HL-60 (cell line): ENCODE measurements around the gene RSF1.

Source experiments
- GABPA ChIP-seq: IDR thresholded peaks from 2 replicates; pipeline ENCODE4 v1.6.1; 2012; ENCODE audit warnings: low read depth
- POLR2AphosphoS5 ChIP-seq: IDR thresholded peaks from 2 replicates; pipeline ENCODE4 v1.6.1; 2012; ENCODE audit warnings: low read depth
- SPI1 ChIP-seq: IDR thresholded peaks from 2 replicates; pipeline ENCODE4 v1.6.1; 2012; ENCODE audit warnings: low read depth, mild to moderate bottlenecking, borderline replicate concordance
- TF ChIP-seq, protein P1 (sequence below): IDR thresholded peaks from one replicate; pipeline ENCODE4 v1.5.1; 2011; ENCODE audit warnings: low read length, control low read depth, inconsistent platforms; ENCODE audit not compliant: insufficient read depth
- TF ChIP-seq, protein P2 (sequence below): IDR thresholded peaks from 2 replicates; pipeline ENCODE4 v1.6.1; 2012; ENCODE audit warnings: low read depth; ENCODE audit not compliant: insufficient replicate concordance

DNA sequence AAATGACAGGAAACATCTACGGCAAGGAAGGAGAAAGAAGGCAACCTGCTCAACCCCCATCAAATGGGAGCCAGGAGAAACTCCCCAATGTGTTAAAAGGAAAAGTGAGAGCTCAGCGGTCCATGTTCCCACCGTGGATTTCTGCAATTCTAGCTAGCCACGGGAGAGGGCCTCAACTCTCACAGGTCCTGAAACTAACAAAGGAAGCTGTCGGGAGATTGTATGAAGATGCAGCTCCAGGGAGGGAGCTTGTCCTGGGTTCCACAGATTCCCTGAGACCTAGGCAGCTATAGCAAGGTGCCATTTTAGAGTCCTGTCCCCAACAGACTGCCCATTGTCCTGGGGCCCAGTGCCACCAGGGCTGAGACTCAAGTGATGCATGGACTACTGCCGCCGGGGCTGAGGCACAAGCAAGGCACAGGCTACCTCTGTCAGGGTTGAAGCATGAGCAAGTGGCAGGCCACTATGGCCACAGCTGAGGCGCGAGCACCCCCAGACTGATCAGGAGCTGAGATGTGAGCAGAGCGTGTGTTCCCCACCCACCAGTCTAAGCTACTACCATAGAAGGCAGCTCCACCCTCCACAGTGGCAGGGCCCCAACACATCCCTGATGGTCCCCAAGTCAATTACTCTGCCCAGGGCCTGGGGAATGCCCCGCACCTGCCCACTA is 31.3 kb downstream of the RSF1 start:
- TF ChIP-seq, protein P1, sequence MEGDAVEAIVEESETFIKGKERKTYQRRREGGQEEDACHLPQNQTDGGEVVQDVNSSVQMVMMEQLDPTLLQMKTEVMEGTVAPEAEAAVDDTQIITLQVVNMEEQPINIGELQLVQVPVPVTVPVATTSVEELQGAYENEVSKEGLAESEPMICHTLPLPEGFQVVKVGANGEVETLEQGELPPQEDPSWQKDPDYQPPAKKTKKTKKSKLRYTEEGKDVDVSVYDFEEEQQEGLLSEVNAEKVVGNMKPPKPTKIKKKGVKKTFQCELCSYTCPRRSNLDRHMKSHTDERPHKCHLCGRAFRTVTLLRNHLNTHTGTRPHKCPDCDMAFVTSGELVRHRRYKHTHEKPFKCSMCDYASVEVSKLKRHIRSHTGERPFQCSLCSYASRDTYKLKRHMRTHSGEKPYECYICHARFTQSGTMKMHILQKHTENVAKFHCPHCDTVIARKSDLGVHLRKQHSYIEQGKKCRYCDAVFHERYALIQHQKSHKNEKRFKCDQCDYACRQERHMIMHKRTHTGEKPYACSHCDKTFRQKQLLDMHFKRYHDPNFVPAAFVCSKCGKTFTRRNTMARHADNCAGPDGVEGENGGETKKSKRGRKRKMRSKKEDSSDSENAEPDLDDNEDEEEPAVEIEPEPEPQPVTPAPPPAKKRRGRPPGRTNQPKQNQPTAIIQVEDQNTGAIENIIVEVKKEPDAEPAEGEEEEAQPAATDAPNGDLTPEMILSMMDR, result no peak
- TF ChIP-seq POLR2AphosphoS5 (no peak), SPI1 (no peak), GABPA (no peak)
- TF ChIP-seq, protein P2, sequence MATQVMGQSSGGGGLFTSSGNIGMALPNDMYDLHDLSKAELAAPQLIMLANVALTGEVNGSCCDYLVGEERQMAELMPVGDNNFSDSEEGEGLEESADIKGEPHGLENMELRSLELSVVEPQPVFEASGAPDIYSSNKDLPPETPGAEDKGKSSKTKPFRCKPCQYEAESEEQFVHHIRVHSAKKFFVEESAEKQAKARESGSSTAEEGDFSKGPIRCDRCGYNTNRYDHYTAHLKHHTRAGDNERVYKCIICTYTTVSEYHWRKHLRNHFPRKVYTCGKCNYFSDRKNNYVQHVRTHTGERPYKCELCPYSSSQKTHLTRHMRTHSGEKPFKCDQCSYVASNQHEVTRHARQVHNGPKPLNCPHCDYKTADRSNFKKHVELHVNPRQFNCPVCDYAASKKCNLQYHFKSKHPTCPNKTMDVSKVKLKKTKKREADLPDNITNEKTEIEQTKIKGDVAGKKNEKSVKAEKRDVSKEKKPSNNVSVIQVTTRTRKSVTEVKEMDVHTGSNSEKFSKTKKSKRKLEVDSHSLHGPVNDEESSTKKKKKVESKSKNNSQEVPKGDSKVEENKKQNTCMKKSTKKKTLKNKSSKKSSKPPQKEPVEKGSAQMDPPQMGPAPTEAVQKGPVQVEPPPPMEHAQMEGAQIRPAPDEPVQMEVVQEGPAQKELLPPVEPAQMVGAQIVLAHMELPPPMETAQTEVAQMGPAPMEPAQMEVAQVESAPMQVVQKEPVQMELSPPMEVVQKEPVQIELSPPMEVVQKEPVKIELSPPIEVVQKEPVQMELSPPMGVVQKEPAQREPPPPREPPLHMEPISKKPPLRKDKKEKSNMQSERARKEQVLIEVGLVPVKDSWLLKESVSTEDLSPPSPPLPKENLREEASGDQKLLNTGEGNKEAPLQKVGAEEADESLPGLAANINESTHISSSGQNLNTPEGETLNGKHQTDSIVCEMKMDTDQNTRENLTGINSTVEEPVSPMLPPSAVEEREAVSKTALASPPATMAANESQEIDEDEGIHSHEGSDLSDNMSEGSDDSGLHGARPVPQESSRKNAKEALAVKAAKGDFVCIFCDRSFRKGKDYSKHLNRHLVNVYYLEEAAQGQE, result no peak
